HG03521 (cell line): ENCODE data around the gene HMCN1.

ENCODE experiments used
- ATAC-seq: cut with Tn5 transposase; IDR thresholded peaks from one replicate; pipeline ENCODE4 v1.9.1; 2021; ENCODE audit warnings: mild to moderate bottlenecking, moderate library complexity; ENCODE audit not compliant: unreplicated experiment

Gene HMCN1

GRCh38 chr1:185957441-185958363 lies 223.5 kb downstream of the HMCN1 start:
- no peak for ATAC-seq

- ATAC-seq = no peak
Observed at GRCh38 chr1:185960422-185961321, 226.5 kb downstream of the HMCN1 start.

- no peak for ATAC-seq
Observed at GRCh38 chr1:185961664-185962063, 227.5 kb downstream of the HMCN1 start.

- no peak for ATAC-seq
Observed at GRCh38 chr1:185964946-185965345, 230.8 kb downstream of the HMCN1 start.

- no peak for ATAC-seq
Observed at GRCh38 chr1:185965870-185966269, 231.7 kb downstream of the HMCN1 start.

- ATAC-seq = no peak
Observed at GRCh38 chr1:185966471-185966870, 232.3 kb downstream of the HMCN1 start.

GRCh38 chr1:185969028-185969427 lies 234.8 kb downstream of the HMCN1 start:
- no peak for ATAC-seq

GRCh38 chr1:185969524-185969991 lies 235.4 kb downstream of the HMCN1 start:
- no peak for ATAC-seq

- ATAC-seq = no peak
Observed at GRCh38 chr1:185971688-185972087, 237.5 kb downstream of the HMCN1 start.

- ATAC-seq = no peak
Observed at GRCh38 chr1:185972096-185972850, 238.1 kb downstream of the HMCN1 start.

GRCh38 chr1:185973645-185974044 lies 239.5 kb downstream of the HMCN1 start:
- ATAC-seq = no peak

- ATAC-seq = no peak
Observed at GRCh38 chr1:185974367-185975170, 240.4 kb downstream of the HMCN1 start.

GRCh38 chr1:185980891-185981290 lies 246.7 kb downstream of the HMCN1 start:
- ATAC-seq = no peak

- no peak for ATAC-seq
Observed at GRCh38 chr1:185984113-185984836, 250.1 kb downstream of the HMCN1 start.

- ATAC-seq = no peak
Observed at GRCh38 chr1:185987611-185988321, 253.6 kb downstream of the HMCN1 start.

GRCh38 chr1:185990565-185990964 lies 256.4 kb downstream of the HMCN1 start:
- no peak for ATAC-seq

GRCh38 chr1:185991266-185991665 lies 257.1 kb downstream of the HMCN1 start:
- no peak for ATAC-seq

- ATAC-seq = no peak
Observed at GRCh38 chr1:185996211-185996610, 262.0 kb downstream of the HMCN1 start.

GRCh38 chr1:185998391-185998790 lies 264.2 kb downstream of the HMCN1 start:
- no peak for ATAC-seq
